Sigmoid colon (tissue), 7 donors: Measurements from ENCODE around the gene AGPAT2. TPM values are rescaled to one million over a fixed set of nuclear protein-coding genes. Genes with fewer than 3 reads are reported as not detected.

Experiments
- DNase-seq: peaks from one replicate; pipeline ENCODE4 v3.0.0-alpha.2; 2019
- H3K27ac ChIP-seq, 4 donors: fragments of 200-600 bp; sonication (generic); one replicate each; pipeline ENCODE4 v1.5.1; 2016 to 2019; ENCODE audit warnings: mild to moderate bottlenecking in 1 of 4
- H3K27me3 ChIP-seq, 3 donors: fragments of 200-600 bp; sonication (generic); one replicate each; pipeline ENCODE4 v1.5.1; 2019; ENCODE audit warnings: mild to moderate bottlenecking in 1 of 3
- H3K36me3 ChIP-seq, 4 donors: fragments of 200-600 bp; sonication (generic); one replicate each; pipeline ENCODE4 v1.5.1; 2016 to 2019
- H3K4me1 ChIP-seq, 4 donors: fragments of 200-600 bp; sonication (generic); one replicate each; pipeline ENCODE4 v1.5.1; 2017 to 2019
- H3K4me3 ChIP-seq, 4 donors: fragments of 200-600 bp; sonication (generic); one replicate each; pipeline ENCODE4 v1.5.1; 2017 to 2019; ENCODE audit warnings: mild to moderate bottlenecking in 2 of 4, moderate library complexity in 1 of 4
- H3K9me3 ChIP-seq, 4 donors: fragments of 200-600 bp in 3 of 4; sonication (generic) in 3 of 4; one replicate each; pipeline versions ENCODE4 v1.5.1 to v1.6.1; 2013 to 2019
- CTCF ChIP-seq, 4 experiments: fragments of 450-650 bp in 3 of 4; fragments of 200-600 bp in 1 of 4; IDR thresholded peaks; one replicate each; pipeline ENCODE4 v1.5.1; 2016 to 2019; ENCODE audit warnings: antibody characterized with exemption in 4 of 4, mild to moderate bottlenecking in 3 of 4, moderate library complexity in 2 of 4
- EP300 ChIP-seq, 4 donors: sonication (generic); formaldehyde crosslinking; IDR thresholded peaks; one replicate each; pipeline ENCODE4 v1.6.1; 2017; ENCODE audit warnings: antibody characterized with exemption in 4 of 4
- POLR2A ChIP-seq, 2 donors: fragments of 450-650 bp; IDR thresholded peaks; one replicate each; pipeline ENCODE4 v1.6.1; 2016; ENCODE audit warnings: antibody characterized with exemption in 2 of 2, mild to moderate bottlenecking in 2 of 2, moderate library complexity in 2 of 2
- POLR2AphosphoS5 ChIP-seq, 4 donors: sonication (generic); formaldehyde crosslinking; IDR thresholded peaks; one replicate each; pipeline ENCODE4 v1.6.1; 2017; ENCODE audit warnings: antibody characterized with exemption in 4 of 4
- WGBS, 2 donors: extraction: QIAGEN DNeasy Blood & Tissue Kit; methylation state at CpG; one replicate each; pipeline ENCODE4 v1.1.7; 2013; 5-methylcytosine and 5-hydroxymethylcytosine counted together
- intact Hi-C: fragments of 100-400 bp; cut with DNase I; formaldehyde crosslinking; loops from one replicate; pipeline ENCODE4 v1.15.1; 2023
- polyA plus RNA-seq, 3 donors: library from polyadenylated mRNA; stranded (reverse); fragments of 200-250 nt; gene quantifications; one replicate each; pipeline ENCODE4 v1.2.3, GENCODE V29; 2013
- total RNA-seq, 4 donors: library from RNA; depleted of rRNA; stranded (reverse); fragments of >200 nt; gene quantifications; one replicate each; pipeline ENCODE4 v1.1.0, GENCODE V29; 2016
- donor health status: healthy with polysubstance abuse.
- donor health status: Bipolar disorder and iron deficiency.
- donor health status: healthy.

Gene AGPAT2
- total and polyA plus RNA-seq, 7 donors = 28.0 to 345 (median 62.4) TPM

GRCh38 chr9:136671254-136671614, 16.0 kb downstream of the AGPAT2 start:
- Histone ChIP-seq H3K4me1 (peaks cover 0 to 14% (median 3%) of the 10 kb centered on the region in 4 donors), H3K27ac (no peak overlapping the region), H3K27me3 (peaks cover 2 to 29% (median 12%) of the 10 kb centered on the region in 3 donors), H3K36me3 (peaks cover 0 to 27% (median under 1%) of the 10 kb centered on the region in 4 donors), H3K9me3 (no peaks in the 10 kb centered on the region), H3K4me3 (no peak overlapping the region)
- DNase-seq = no peak
- WGBS, 2 donors = 11 to 51% methylated on average over 12 of the region's 12 CpGs
- intact Hi-C loops = no loop called here
- no peak for TF ChIP-seq CTCF (IDR thresholded peaks at IDR 0.05)
- TF ChIP-seq POLR2AphosphoS5 (IDR thresholded peaks at IDR 0.05) = no peak
- no peak for TF ChIP-seq EP300 (IDR thresholded peaks at IDR 0.05)
- no peak for TF ChIP-seq POLR2A (IDR thresholded peaks at IDR 0.05)

GRCh38 chr9:136670576-136671253, 16.5 kb downstream of the AGPAT2 start:
- Histone ChIP-seq H3K4me3 (no peak overlapping the region), H3K27ac (no peak overlapping the region), H3K9me3 (no peaks in the 10 kb centered on the region), H3K27me3 (peaks cover 5 to 32% (median 14%) of the 10 kb centered on the region in 3 donors), H3K4me1 (peaks cover 0 to 16% (median 6%) of the 10 kb centered on the region in 4 donors), H3K36me3 (peaks cover 0 to 22% (median 0%) of the 10 kb centered on the region in 4 donors)
- no peak for DNase-seq
- intact Hi-C loops = no loop called here
- TF ChIP-seq POLR2A (IDR thresholded peaks at IDR 0.05) (no peak), POLR2AphosphoS5 (IDR thresholded peaks at IDR 0.05) (peak in 1 of 4 donors; percentile 51)
- 18 to 60% methylated on average over 36 of the region's 36 CpGs for WGBS, 2 donors

- TF ChIP-seq POLR2AphosphoS5 (IDR thresholded peaks at IDR 0.05) (no peak), CTCF (IDR thresholded peaks at IDR 0.05) (no peak), EP300 (IDR thresholded peaks at IDR 0.05) (no peak), POLR2A (IDR thresholded peaks at IDR 0.05) (no peak)
- Histone ChIP-seq H3K4me1 (peaks cover 0 to 22% (median 11%) of the 10 kb centered on the region in 4 donors), H3K9me3 (no peaks in the 10 kb centered on the region), H3K36me3 (peaks cover 0 to 20% (median 0%) of the 10 kb centered on the region in 4 donors), H3K4me3 (peak overlapping the region in 1 of 4 donors; percentile 47), H3K27ac (no peak overlapping the region), H3K27me3 (peaks cover 8 to 38% (median 20%) of the 10 kb centered on the region in 3 donors)
- DNase-seq = no peak
- intact Hi-C loops = no loop called here
- WGBS, 2 donors = 32 to 59% methylated on average over 23 of the region's 23 CpGs
These were observed 17.3 kb downstream of the AGPAT2 start for GRCh38 chr9:136669791-136670464.

- H3K36me3 ChIP-seq = peaks cover 0 to 12% (median 0%) of the 10 kb centered on the region in 4 donors
- intact Hi-C loops = no loop called here
- no peak overlapping the region for H3K27ac ChIP-seq
- no peak for DNase-seq
- no peak for TF ChIP-seq EP300 (IDR thresholded peaks at IDR 0.05)
- TF ChIP-seq POLR2A (IDR thresholded peaks at IDR 0.05) = no peak
- TF ChIP-seq CTCF (IDR thresholded peaks at IDR 0.05) = no peak
- TF ChIP-seq POLR2AphosphoS5 (IDR thresholded peaks at IDR 0.05) = no peak
- peak overlapping the region in 3 of 4 donors; percentile 26 to 50 (median 47) for H3K4me3 ChIP-seq
- 36 to 74% methylated on average over 23 of the region's 23 CpGs for WGBS, 2 donors
- H3K4me1 ChIP-seq = peaks cover 0 to 25% (median 12%) of the 10 kb centered on the region in 4 donors
- peaks cover 8 to 46% (median 26%) of the 10 kb centered on the region in 3 donors for H3K27me3 ChIP-seq
- H3K9me3 ChIP-seq = no peaks in the 10 kb centered on the region
These were observed 18.1 kb downstream of the AGPAT2 start for GRCh38 chr9:136668983-136669790.
